Type B pancreatic cell (in vitro differentiated cells): ENCODE measurements around the gene NIPAL1. TPM values are rescaled to one million over a fixed set of nuclear protein-coding genes. Genes with fewer than 3 reads are reported as not detected.
"Not testable (repeated sequence)": the region's sequence is repeated elsewhere in the genome, so short reads cannot be mapped to it uniquely, and the experiment has no call there.

Experiments
- DNase-seq: peaks from one replicate; pipeline ENCODE4 v3.0.0; 2021; ENCODE audit warnings: mixed read lengths; ENCODE audit not compliant: unreplicated experiment; ENCODE audit errors: extremely low spot score
- H3K27ac Mint-ChIP-seq: 2 replicates; pipeline ENCODE4 v1.8.0; 2021; ENCODE audit warnings: mild to moderate bottlenecking, mixed read lengths
- H3K27me3 Mint-ChIP-seq: 2 replicates; pipeline ENCODE4 v1.8.0; 2021; ENCODE audit warnings: mixed read lengths
- H3K36me3 Mint-ChIP-seq: 2 replicates; pipeline ENCODE4 v1.8.0; 2021; ENCODE audit warnings: mixed read lengths
- H3K4me1 Mint-ChIP-seq: one replicate; pipeline ENCODE4 v1.8.0; 2021; ENCODE audit warnings: mixed read lengths; ENCODE audit not compliant: unreplicated experiment
- H3K4me3 Mint-ChIP-seq: 2 replicates; pipeline ENCODE4 v1.8.0; 2021; ENCODE audit warnings: mild to moderate bottlenecking, mixed read lengths
- H3K9me3 Mint-ChIP-seq: 2 replicates; pipeline ENCODE4 v1.8.0; 2021; ENCODE audit warnings: mixed read lengths
- CTCF ChIP-seq: fragments of 200-600 bp; sonication (generic); conservative IDR thresholded peaks from 2 replicates; pipeline ENCODE4 v1.5.0; 2021; ENCODE audit warnings: antibody characterized with exemption, mild to moderate bottlenecking
- total RNA-seq: library from RNA; stranded (reverse); gene quantifications from 2 replicates; pipeline ENCODE4 v1.2.1, GENCODE V29; 2021; ENCODE audit warnings: low replicate concordance

Gene NIPAL1
- total RNA-seq, 1 donor from 2014 or later = 13.9 TPM

GRCh38 chr4:47990145-47990544 is 26.4 kb upstream of the NIPAL1 start:
- Mint-ChIP-seq H3K27ac (no peak overlapping the region), H3K36me3 (no peaks in the 10 kb centered on the region), H3K4me1 (no peaks in the 10 kb centered on the region), H3K27me3 (no peaks in the 10 kb centered on the region), H3K4me3 (no peak overlapping the region), H3K9me3 (peaks cover 9% of the 10 kb centered on the region)
- DNase-seq = no peak
- no peak for TF ChIP-seq CTCF

GRCh38 chr4:47992475-47992874 is 24.1 kb upstream of the NIPAL1 start:
- H3K4me3 Mint-ChIP-seq, H3K9me3 Mint-ChIP-seq, H3K4me1 Mint-ChIP-seq, H3K36me3 Mint-ChIP-seq, DNase-seq, H3K27me3 Mint-ChIP-seq, H3K27ac Mint-ChIP-seq: not testable (repeated sequence)

DNA sequence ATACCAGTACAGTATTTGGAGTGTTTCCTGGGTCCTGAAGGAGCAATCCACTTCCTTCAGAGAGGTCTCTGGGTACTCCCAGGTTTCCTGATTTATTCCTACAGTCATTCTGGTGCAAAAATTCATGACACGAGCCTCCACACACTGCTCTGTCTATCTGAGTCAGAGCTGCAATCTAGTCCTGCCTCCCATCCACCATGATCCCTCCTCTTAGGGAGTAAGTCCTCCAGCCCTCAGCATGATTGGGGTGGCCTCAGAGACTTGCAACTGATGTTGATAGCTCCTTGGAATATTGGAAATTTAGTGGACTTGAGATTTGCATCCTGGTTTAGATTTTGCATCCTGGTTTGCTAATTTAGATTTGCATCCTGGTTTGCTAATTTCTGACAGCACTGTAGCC is 20.6 kb upstream of the NIPAL1 start:
- H3K36me3 Mint-ChIP-seq = no peaks in the 10 kb centered on the region
- H3K4me1 Mint-ChIP-seq = no peaks in the 10 kb centered on the region
- no peak overlapping the region for H3K27ac Mint-ChIP-seq
- TF ChIP-seq CTCF = no peak
- peaks cover 8% of the 10 kb centered on the region for H3K9me3 Mint-ChIP-seq
- DNase-seq = no peak
- no peak overlapping the region for H3K4me3 Mint-ChIP-seq
- no peaks in the 10 kb centered on the region for H3K27me3 Mint-ChIP-seq

- peaks cover 6% of the 10 kb centered on the region for H3K36me3 Mint-ChIP-seq
- H3K9me3 Mint-ChIP-seq = peaks cover 16% of the 10 kb centered on the region
- H3K4me3 Mint-ChIP-seq = no peak overlapping the region
- no peak for DNase-seq
- no peaks in the 10 kb centered on the region for H3K4me1 Mint-ChIP-seq
- no peak overlapping the region for H3K27ac Mint-ChIP-seq
- no peaks in the 10 kb centered on the region for H3K27me3 Mint-ChIP-seq
- no peak for TF ChIP-seq CTCF
Measured at GRCh38 chr4:48002267-48002666, 14.3 kb upstream of the NIPAL1 start.

DNA sequence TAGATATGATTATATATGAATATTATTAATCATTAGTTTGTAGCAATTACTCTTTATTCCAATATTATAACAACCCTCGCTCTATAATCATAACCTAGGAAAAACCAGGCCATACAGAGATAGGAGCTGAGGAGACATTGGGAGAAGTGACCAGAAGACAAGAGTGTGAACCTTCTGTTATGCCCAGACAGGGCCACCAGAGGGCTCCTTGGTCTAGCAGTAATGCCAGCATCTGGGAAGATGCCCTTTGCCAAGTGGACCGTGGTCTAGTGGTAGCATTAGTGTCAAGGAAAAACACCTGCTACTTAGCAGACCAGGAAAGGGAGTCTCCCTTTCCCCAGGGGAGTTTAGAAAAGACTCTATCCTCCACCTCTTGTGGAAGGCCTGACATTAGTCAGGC is 13.0 kb upstream of the NIPAL1 start:
- not testable (repeated sequence) for H3K4me3 Mint-ChIP-seq, H3K27ac Mint-ChIP-seq, H3K36me3 Mint-ChIP-seq, H3K27me3 Mint-ChIP-seq, H3K4me1 Mint-ChIP-seq, DNase-seq, H3K9me3 Mint-ChIP-seq
- peak; percentile 51 for TF ChIP-seq CTCF

- TF ChIP-seq CTCF = no peak
- peaks cover 6% of the 10 kb centered on the region for H3K36me3 Mint-ChIP-seq
- peaks cover 13% of the 10 kb centered on the region for H3K9me3 Mint-ChIP-seq
- DNase-seq = no peak
- no peak overlapping the region for H3K27ac Mint-ChIP-seq
- H3K27me3 Mint-ChIP-seq = no peaks in the 10 kb centered on the region
- H3K4me3 Mint-ChIP-seq = no peak overlapping the region
- no peaks in the 10 kb centered on the region for H3K4me1 Mint-ChIP-seq
Measured at GRCh38 chr4:48005781-48006180, 10.8 kb upstream of the NIPAL1 start.
